Stimulated activated CD8-positive, alpha-beta memory T cell treated with anti-CD3 and anti-CD28 coated beads, Interleukin-7, amount 100 ng/mL, for 48 hours (primary cell): Measurements from ENCODE around the gene FAM78B.

ENCODE experiments used
- DNase-seq, 2 donors: peaks; one replicate each; pipeline ENCODE4 v3.0.0-alpha.2; 2020; ENCODE audit warnings: low read depth in 1 of 2; ENCODE audit errors: extremely low read depth in 1 of 2

Gene FAM78B

DNA sequence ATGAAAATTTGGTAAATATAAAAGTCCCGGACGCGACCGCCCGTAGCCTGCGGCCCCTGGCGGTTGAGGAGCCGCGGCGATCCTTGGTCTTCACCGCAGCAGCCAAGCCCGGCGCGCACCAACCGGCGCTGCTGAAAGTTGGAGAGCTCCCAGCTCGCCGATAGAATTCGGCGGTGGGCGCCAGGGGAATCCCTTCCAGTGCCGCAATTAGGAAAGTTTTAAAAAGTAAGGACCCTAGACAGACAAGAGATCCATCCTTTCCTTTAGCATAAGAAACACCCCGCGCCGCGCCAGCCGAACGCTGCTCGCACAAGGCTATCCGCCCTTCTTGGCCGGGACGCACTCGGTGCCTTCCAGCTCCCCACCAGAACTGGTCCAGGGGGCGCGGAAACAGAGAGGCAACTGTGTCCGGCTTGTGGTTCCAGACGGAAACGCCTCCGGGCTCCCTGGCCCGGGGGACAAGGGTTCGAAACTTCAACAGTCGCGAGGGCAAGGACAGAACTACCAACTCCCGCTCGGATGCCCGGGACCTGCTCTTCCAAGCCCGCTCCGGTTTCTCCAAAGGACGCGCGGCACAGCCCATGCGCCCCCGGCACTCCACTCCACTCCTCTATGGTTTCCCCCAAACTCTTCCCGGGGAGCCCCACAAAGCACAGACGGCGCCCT lies 1.7 kb downstream of the FAM78B start:
- DNase-seq, result no peak

DNA sequence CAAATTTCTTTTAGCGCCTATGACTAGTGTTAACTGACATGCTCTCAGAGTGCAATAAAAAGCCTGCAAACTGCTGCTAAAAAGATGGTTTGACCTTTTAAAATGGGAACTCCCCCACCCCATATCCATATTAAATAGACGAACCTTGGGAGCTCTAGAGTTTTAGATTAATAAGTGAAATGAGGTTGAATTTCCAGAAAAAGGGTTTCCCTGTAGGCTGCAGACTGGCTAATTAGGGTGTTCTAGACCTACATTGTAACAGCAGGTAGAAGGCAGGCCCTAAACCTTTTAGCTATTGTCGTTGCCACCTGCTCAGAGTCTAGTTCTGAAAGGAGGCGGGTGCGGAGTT lies 2.2 kb downstream of the FAM78B start:
- DNase-seq, result no peak

DNA sequence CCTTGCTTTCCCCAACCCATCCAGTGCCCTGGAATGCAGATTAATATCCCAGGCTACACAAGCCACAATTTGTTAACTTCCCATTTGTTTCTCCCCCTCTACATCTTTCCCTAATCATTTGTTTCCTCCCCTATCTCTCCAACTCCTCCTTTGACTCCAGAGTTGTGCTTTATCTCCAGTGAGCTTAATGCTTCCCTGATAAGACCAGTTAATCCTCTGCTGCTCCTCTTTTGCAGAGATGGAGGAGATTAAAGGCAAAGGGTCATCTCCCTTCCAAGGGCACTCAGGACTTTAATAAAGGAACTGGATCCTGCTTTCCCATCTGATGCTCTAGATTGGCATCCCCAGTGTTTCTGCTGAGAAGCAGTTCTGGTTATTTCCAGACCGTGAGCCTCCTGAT lies 7.1 kb downstream of the FAM78B start:
- DNase-seq, result no peak

DNA sequence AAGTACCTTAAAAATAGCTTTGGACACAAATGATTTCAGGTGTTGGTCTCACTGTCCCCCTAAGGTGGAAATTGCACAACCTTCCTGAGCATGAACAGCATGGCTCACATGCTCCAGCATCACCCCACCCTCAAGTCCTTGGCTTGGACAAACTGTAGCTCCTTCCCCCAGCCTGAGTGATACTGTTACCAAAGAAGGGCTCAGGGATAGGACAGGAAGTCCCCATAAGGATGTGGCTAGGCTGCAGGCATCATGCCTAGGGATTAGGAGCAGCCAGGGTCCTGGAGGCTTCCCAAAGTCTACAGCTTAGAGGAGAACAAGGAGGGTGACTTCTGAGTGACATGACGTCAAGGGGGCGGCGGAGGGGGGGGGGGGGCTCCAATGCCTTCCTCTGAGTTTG lies 10.1 kb downstream of the FAM78B start:
- no peak for DNase-seq

DNA sequence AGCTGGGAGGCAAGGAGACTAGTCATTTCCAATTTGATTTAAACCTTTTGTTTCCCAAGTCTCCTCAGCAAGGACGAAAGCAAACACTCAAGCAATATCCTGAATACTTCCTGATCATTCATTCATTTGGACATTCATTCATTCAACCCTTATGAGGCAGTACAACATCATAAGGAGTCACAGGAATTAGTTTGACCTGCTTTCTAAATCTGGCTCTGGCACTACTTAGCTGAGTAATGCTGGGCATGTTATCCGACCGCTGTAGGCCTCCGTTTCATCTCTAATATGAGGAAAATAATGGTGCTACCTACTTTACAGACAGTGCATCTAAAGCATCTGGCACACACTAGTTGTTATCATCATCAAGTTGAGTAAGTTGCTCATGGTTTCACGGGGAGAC lies 11.7 kb downstream of the FAM78B start:
- DNase-seq, result no peak

DNA sequence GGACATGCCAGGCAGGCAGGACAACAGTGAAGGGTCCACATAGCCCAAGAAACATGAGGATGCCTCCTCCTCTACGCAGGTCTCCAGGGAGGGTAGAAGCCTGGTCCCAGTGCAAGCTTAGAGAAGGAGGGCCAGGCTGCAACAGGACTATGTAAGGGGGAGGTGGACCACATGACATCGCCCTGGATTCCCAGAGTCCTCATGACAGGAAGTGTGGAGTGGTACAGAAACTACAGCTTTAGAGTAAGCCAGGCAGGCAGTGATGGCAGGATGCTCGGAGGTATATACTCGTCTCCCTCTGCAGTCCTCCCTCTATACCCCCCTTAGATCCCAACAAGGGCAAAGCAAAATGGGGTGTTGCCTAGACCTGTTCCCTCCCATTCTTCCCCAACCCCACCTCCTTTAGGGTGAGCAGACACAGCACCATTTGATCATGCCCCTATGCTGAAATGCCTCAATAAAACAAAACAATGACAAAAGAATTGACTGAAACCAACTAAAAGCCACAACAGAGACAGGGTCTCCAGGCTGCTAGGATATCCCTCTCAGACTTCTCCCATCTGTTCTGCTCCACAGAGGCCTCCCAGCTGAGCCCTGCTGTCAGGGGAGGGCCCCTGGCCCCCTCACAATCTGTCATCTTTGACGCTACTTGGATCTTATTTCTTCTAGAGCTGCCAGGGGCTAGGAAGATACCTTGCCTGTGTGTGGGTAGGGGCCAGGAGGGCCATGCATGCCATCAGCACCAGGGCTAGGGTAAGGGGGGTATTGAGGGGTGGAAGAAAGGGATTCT lies 13.1 kb downstream of the FAM78B start:
- DNase-seq, result no peak

DNA sequence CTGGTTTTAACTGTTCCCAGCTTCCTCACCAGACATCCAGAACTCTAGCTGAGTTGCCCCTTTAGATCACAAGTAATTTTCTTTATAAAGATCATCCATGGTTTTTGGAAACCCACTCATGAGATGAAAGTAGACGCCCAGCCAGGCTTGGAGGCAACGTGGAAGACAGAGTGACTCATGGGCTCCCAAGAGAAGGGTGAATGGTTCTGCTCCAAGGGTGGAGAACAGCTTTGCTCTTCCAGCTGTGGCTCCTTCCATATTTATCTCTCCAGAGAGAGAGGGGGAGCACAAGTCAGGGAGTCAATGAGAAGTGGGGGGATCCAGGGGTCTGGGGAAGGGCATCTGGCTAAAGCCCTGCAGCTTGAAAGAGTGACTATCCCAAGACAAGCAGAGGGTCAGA lies 13.8 kb downstream of the FAM78B start:
- DNase-seq, result no peak

DNA sequence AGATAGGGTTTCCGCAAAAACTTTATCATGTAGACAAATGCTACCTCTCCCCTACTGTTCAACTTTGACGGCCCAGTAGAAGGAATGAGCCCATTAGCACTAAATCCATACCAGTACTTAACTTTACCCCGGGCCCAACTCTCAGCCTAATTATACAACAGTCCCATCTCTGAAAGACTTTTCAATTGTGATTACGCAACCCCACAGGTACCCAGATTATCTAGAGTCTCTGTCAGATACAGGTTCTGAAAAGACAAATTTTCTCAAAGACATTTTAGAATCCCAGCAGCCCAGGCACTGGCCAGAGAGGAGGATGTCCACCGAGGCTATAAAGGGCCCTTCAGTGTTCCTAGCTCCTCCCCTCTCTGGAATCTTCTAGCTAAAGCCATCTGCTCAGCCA lies 15.0 kb downstream of the FAM78B start:
- DNase-seq, result no peak

DNA sequence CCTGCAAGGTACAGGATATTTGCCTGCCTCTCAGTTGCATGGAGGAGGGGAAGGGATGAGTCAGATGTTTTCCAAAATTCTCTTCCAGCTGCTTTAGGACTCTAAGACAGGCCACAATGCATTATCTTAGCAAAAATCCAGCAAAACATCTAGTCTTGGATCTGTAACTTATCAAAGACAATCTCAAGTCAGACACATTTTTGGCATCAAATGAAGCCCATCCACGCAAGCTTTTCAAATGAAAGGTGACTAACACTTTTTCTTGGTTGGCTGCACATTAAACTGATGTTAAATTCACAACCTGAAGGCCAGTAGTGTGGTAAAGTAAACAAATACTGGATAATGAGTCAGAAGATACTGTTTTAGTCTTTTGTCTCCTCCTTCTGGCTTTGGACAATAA lies 21.3 kb downstream of the FAM78B start:
- no peak for DNase-seq

DNA sequence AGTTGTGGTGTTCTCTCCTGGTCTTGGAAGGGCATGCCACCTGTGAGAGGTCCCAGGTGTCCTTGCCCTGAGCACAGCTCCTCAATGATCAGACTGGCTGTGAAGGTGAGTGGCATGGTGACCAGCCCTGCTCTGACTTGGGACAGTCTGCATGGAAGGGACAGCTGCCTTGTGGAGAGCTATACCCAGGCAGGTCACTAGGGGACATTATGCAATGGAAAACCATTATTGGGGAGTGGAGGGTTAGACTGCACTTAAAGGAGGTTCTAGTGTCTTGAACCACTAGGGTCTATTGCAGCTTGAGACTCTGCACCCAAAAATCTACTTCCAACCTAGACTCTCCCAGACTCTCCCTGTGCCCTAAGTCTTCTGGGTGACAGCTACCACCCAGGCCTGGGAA lies 24.8 kb downstream of the FAM78B start:
- DNase-seq, result no peak

DNA sequence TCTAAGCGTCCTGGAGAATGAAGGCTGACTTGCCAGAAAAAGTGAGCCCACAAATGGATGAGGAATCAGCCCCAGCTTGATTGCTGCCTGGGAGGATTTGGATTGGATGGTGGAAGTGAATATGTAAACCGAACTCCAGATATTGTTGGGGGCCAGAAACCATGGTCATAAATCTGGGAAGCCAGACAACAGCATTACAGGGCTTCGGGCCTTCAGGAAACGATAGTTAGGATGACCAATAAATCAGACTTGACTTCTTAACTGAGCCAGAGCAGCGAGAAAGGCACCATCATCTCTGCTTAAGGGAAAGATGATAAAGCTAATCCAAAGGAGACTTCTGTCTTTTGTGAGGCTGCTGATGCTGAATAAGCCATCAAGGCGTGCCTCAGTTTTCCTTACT lies 26.6 kb downstream of the FAM78B start:
- DNase-seq, result no peak

DNA sequence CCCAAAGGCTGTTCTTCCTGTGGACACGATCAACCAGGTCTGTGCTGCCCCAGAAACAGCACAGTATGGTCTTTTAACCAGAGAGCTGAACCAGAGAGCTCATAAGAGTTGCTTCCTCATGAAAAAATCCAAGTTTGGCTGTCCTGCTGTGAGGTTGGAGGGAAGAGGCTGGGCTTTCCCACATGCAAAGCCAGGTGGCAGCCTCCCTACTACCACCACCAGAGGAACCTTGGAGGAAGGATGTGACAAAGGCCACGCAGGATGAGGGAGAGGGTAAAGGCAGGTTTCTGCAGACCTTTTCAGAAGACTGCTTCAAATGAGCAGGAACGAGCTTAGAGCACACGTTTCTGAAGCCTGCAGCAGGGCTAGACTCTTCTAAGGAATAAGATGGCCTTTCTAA lies 27.1 kb downstream of the FAM78B start:
- DNase-seq, result no peak

DNA sequence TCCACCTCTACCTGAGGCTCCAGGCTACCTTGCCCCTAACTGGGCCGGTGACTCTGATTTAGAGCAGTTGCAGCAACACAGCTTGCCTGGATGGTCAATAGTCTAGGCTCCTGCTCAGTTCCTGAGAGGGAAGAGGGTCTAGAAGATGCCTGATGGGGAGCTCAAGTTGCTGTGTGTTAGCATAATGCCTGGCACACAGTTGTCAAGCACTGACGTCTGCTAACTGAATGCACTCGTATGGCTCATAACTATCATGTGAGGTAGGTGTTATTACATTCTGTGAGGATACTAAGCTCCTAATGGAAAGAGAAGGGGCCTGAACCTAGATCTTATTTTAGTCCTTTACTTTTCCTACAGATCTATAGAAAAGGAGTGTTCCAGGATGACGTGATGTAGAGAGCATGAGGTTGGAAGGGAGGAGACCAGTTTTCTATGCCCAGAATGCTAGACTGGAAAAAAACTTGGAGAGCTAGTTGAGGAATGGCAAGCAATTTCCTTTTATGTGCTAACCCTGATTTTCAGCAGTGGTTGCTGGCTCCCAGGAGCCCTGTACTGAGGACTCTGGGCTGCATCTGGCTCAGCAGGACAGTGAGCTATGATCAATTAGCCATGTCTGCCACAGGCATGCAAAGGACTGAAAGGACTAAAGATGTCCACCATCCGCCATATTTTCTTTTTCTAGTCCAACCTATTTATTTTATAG lies 30.0 kb downstream of the FAM78B start:
- DNase-seq, result no peak

DNA sequence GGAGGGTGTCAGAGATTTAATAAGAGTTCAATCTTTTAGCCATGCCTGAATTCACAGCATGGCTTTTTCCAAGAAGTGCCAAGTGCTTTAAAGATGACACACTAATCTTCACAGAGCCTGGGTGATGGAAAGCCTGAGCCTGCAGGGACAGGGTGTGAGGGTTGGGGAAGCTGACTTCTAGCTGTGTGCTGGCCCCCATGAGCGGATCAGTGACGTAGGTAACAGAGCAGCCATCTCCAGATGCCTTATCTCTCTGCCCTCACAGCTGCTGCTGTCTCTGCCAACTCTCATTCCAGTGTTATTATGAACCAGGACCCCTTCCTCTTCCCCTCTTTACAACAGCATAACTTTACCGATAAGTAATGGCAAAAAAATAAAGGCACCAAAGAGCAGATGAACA lies 30.6 kb downstream of the FAM78B start:
- DNase-seq, result no peak

DNA sequence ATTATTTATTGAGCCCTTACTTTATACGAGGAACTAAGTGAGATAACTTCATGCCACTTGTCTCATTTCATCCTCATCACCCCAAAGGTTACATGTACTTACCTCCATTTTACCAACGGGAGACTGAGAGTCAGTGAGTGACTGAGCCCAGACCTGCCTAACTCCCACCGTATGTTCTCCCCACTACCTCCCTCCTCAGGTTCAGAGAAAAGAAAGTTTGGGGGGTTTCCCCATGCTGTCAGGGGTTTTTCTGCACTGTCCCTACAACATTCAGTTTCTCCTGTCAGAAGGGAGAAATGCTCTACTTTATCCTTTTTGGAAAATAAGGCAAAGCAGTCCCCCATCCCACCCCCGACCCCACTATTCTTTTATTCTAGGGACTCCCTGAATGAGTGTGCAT lies 32.9 kb downstream of the FAM78B start:
- no peak for DNase-seq

DNA sequence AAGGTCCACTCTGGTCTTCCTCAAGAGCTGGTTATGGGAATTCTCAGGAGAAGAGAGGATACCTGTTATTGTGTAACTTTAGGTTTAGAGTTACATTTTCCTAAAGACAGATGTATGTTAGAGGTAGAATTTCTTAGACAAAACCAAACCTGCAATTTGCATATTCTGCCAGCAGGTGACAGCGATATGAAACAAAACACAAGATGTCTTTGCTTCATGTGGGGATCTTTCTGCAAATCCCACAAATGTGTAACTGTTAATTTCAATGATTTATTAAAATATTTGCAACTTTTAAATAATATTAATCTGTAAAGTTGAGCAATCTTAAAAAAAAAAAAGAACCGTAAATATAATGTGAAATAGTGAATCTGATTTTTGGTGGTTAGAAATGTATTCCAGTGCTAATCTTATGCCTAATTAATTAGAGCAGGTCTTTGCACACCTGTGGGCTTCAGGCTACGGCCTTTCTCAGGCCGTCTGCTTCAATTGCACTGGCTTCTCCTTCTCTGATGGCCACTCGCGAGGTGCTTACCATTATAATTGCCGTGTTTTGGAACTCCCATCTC lies 33.4 kb downstream of the FAM78B start:
- DNase-seq, result no peak

DNA sequence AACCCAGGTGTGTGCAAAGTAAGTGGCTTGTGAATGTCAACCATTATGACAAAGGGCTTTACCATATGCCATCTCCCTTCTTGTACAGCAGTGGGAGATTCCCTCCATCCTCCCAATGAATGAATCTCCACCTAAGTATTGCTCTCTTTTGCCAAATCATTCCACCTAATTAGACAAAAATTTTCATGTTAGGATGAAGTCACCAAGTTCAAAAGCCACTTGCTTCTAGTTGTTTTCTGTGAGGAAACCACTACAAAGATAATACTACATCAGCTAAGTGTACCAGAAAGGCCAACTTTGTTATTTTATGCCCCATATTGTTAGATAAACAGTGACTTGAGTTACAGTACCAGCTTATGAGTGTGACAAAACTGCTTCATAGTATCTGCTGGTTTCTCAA lies 34.3 kb downstream of the FAM78B start:
- no peak for DNase-seq

DNA sequence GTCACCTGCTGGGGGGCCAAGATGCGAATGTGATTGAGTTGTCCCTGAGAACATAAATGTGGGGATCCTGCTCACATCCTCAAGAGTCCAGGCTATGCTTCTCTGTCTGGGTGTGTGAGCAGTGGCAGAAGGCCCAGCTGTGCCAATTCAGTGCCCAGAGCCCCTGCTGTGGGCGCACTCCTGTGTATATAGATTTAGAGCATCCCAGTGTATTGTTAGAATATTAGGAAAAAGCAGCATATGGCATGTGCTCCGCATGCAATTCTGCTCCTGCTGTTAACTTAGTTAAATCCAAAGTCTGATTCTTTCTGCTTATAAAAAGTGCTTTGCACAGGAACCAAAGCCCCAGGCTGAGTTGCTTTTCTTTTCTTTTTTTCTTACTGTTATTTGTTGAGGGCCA lies 37.8 kb downstream of the FAM78B start:
- DNase-seq, result no peak

DNA sequence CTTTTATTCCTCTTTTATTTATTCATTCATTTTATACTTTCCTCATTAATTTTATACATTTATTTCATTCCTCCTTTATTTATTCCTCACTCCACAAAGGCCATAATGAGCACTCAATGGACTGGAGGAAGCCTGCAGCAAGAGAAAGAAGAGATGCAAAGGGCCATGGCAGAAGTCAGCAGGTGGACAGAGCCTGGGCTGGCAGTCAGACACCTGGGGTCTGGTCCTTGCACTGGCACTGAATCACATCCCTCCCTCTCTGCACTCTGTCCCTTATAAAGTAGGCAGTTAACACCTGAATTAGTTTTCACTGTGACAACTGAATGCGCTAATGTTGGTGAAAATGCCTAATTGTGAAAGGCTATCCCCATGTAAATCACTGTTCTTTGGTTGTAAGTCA lies 38.6 kb downstream of the FAM78B start:
- no peak for DNase-seq

DNA sequence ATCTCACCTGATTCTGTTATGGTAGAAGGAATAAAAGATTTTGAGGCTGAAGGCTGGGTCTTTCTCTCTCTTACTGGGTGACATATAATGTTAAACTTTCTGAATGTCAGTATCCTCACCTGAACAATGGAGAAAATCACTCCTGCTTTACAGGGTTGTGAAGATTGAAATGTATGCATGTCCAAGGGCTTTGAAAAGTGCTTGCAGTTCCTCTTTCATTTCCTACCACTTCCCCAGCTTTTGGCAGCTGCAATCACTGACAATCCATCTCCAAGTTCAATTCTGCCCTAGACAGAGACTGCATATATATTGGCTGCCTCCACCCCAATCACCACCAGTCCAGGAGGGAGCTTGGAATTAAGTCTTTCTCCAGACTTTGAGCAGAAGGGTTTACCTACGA lies 39.8 kb downstream of the FAM78B start:
- no peak for DNase-seq

DNA sequence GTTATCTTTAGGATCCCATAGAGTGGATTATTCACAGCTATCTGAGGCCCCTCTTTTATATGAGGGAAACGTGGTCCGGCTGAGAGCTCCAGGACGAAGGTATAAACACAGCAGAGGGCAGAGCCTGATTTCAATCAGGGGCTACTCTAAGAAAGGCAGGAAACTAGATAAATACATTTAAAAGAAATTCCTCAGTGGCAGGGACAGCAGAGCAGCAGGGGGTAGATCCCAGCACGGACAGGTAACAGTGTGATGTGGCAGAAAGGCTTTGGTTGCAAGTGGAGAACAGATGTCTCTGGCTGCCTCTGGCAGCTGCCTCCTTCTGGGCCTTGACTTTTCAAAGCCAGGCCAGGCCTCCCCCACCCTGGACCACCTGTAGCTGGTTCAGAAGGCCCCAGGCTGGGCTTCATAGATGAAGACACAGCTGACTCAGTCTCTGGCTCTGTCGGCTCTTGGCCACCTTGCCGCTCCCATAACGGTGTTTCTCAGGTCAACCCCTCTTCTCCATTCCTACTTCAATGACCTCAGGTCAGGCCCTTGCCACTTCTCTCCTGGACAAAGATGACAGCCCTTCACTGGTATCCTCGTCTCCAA lies 43.8 kb downstream of the FAM78B start:
- no peak for DNase-seq

DNA sequence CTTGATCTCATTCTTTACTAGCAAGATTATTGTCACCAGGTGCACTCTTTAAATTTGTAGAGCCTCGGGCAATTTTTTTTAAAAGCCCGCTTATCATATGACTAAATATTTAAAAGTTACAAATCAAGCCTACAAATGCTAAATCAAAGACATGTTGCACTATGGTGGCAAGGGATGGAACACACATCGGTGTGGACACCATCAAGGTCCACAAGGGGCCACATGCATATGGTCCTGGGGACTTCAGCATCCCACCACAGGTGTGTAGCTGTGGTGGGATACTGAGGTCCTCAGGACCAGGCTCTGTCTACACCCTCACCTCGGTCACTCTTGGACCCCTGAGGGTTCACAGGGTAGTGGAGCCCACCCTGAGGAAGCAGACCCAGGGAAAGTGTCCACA lies 45.8 kb downstream of the FAM78B start:
- no peak for DNase-seq
